ENCODE measurements around the gene DEDD2. TPM values are rescaled to one million over a fixed set of nuclear protein-coding genes. Genes with fewer than 3 reads are reported as not detected.

The DEDD2 gene
- total and polyA plus RNA-seq, 10 donors, result 24.7 to 73.9 (median 47.2) TPM

- 84 to 92% (median 90%) methylated on average over 13 to 16 of the region's 16 CpGs for WGBS, 5 donors
- Histone ChIP-seq H3K4me3 (no peak overlapping the region), H3K27me3 (replicated peaks in 1 of 7) (peaks cover 0 to 33% (median 15%) of the 10 kb centered on the region in 7 donors), H3K4me1 (peaks cover 0 to 6% (median 4%) of the 10 kb centered on the region in 6 donors), H3K36me3 (no peaks in the 10 kb centered on the region), H3K27ac (no peak overlapping the region), H3K9me3 (no peaks in the 10 kb centered on the region)
- TF ChIP-seq CTCF (IDR thresholded peaks at IDR 0.05 in 8 of 11, conservative IDR thresholded peaks at IDR 0.05 in 3 of 11) (no peak), POLR2A (IDR thresholded peaks at IDR 0.05) (no peak), POLR2AphosphoS5 (IDR thresholded peaks at IDR 0.05) (no peak)
- intact Hi-C loops (cut with DNase I; ENCODE audit: low total_unique reads), result no loop called here
- no peak for DNase-seq
These were observed 46.8 kb downstream of the DEDD2 start for GRCh38 chr19:42170715-42171114.

- H3K9me3 ChIP-seq, result no peaks in the 10 kb centered on the region
- TF ChIP-seq POLR2A (IDR thresholded peaks at IDR 0.05) (no peak), POLR2AphosphoS5 (IDR thresholded peaks at IDR 0.05) (no peak), CTCF (IDR thresholded peaks at IDR 0.05 in 8 of 11, conservative IDR thresholded peaks at IDR 0.05 in 3 of 11) (no peak)
These were observed 47.7 kb downstream of the DEDD2 start for GRCh38 chr19:42169486-42170413.

GRCh38 chr19:42168206-42168605, 49.3 kb downstream of the DEDD2 start:
- WGBS, 5 donors, result 70 to 100% (median 72%) methylated on average over 1 to 3 of the region's 3 CpGs

More at GRCh38 chr19:42169486-42170413, 47.7 kb downstream of the DEDD2 start:
- WGBS, 5 donors, result 79 to 90% (median 84%) methylated on average over 19 of the region's 19 CpGs
- H3K27me3 ChIP-seq (replicated peaks in 1 of 7), result peaks cover 0 to 23% (median 6%) of the 10 kb centered on the region in 7 donors
- intact Hi-C loops (cut with DNase I; ENCODE audit: low total_unique reads), result no loop called here
- H3K36me3 ChIP-seq, result no peaks in the 10 kb centered on the region
- H3K27ac ChIP-seq, result no peak overlapping the region
- no peaks in the 10 kb centered on the region for H3K4me1 ChIP-seq
- H3K4me3 ChIP-seq, result no peak overlapping the region
- no peak for DNase-seq

More at GRCh38 chr19:42168206-42168605, 49.3 kb downstream of the DEDD2 start:
- intact Hi-C loops (cut with DNase I; ENCODE audit: low total_unique reads), result no loop called here
- no peaks in the 10 kb centered on the region for H3K9me3 ChIP-seq
- no peaks in the 10 kb centered on the region for H3K4me1 ChIP-seq
- no peaks in the 10 kb centered on the region for H3K36me3 ChIP-seq
- no peak overlapping the region for H3K27ac ChIP-seq
- DNase-seq, result no peak
- H3K4me3 ChIP-seq, result no peak overlapping the region
- peaks cover 0 to 8% (median 0%) of the 10 kb centered on the region in 7 donors for H3K27me3 ChIP-seq (replicated peaks in 1 of 7)
- TF ChIP-seq CTCF (IDR thresholded peaks at IDR 0.05 in 8 of 11, conservative IDR thresholded peaks at IDR 0.05 in 3 of 11) (no peak), POLR2AphosphoS5 (IDR thresholded peaks at IDR 0.05) (no peak), POLR2A (IDR thresholded peaks at IDR 0.05) (no peak)

All from spleen (tissue), 11 donors.